ENCODE results near the gene GOLT1A. TPM values are rescaled to one million over a fixed set of nuclear protein-coding genes. Genes with fewer than 3 reads are reported as not detected.

The GOLT1A gene
- total and polyA plus RNA-seq, 2 of the 8 experiments (the other 6 are each of a cell fraction or from before 2014, with no cell fraction given), result 7.5 to 8.5 TPM

DNA sequence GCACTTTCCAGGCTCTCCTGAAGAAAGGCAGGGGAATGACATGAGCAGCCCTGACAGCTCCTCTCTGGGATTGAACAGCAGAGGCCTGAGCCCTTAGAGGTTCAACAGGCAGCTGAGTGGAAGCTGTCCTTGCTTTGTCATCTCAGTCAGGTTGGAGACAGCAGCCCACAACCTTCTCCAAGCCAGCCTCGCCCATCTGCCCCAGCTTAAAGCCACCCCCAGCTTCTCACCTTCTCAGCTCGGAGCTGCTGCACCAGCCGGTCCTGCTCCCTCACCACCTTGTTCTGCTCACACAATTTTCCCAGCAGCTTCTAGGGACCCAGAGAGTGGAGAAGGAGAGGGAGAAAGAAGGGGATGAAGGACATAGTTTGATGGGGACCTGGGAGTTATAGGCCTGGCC lies 35.2 kb upstream of the GOLT1A start (continued):
- TF ChIP-seq, protein P1, sequence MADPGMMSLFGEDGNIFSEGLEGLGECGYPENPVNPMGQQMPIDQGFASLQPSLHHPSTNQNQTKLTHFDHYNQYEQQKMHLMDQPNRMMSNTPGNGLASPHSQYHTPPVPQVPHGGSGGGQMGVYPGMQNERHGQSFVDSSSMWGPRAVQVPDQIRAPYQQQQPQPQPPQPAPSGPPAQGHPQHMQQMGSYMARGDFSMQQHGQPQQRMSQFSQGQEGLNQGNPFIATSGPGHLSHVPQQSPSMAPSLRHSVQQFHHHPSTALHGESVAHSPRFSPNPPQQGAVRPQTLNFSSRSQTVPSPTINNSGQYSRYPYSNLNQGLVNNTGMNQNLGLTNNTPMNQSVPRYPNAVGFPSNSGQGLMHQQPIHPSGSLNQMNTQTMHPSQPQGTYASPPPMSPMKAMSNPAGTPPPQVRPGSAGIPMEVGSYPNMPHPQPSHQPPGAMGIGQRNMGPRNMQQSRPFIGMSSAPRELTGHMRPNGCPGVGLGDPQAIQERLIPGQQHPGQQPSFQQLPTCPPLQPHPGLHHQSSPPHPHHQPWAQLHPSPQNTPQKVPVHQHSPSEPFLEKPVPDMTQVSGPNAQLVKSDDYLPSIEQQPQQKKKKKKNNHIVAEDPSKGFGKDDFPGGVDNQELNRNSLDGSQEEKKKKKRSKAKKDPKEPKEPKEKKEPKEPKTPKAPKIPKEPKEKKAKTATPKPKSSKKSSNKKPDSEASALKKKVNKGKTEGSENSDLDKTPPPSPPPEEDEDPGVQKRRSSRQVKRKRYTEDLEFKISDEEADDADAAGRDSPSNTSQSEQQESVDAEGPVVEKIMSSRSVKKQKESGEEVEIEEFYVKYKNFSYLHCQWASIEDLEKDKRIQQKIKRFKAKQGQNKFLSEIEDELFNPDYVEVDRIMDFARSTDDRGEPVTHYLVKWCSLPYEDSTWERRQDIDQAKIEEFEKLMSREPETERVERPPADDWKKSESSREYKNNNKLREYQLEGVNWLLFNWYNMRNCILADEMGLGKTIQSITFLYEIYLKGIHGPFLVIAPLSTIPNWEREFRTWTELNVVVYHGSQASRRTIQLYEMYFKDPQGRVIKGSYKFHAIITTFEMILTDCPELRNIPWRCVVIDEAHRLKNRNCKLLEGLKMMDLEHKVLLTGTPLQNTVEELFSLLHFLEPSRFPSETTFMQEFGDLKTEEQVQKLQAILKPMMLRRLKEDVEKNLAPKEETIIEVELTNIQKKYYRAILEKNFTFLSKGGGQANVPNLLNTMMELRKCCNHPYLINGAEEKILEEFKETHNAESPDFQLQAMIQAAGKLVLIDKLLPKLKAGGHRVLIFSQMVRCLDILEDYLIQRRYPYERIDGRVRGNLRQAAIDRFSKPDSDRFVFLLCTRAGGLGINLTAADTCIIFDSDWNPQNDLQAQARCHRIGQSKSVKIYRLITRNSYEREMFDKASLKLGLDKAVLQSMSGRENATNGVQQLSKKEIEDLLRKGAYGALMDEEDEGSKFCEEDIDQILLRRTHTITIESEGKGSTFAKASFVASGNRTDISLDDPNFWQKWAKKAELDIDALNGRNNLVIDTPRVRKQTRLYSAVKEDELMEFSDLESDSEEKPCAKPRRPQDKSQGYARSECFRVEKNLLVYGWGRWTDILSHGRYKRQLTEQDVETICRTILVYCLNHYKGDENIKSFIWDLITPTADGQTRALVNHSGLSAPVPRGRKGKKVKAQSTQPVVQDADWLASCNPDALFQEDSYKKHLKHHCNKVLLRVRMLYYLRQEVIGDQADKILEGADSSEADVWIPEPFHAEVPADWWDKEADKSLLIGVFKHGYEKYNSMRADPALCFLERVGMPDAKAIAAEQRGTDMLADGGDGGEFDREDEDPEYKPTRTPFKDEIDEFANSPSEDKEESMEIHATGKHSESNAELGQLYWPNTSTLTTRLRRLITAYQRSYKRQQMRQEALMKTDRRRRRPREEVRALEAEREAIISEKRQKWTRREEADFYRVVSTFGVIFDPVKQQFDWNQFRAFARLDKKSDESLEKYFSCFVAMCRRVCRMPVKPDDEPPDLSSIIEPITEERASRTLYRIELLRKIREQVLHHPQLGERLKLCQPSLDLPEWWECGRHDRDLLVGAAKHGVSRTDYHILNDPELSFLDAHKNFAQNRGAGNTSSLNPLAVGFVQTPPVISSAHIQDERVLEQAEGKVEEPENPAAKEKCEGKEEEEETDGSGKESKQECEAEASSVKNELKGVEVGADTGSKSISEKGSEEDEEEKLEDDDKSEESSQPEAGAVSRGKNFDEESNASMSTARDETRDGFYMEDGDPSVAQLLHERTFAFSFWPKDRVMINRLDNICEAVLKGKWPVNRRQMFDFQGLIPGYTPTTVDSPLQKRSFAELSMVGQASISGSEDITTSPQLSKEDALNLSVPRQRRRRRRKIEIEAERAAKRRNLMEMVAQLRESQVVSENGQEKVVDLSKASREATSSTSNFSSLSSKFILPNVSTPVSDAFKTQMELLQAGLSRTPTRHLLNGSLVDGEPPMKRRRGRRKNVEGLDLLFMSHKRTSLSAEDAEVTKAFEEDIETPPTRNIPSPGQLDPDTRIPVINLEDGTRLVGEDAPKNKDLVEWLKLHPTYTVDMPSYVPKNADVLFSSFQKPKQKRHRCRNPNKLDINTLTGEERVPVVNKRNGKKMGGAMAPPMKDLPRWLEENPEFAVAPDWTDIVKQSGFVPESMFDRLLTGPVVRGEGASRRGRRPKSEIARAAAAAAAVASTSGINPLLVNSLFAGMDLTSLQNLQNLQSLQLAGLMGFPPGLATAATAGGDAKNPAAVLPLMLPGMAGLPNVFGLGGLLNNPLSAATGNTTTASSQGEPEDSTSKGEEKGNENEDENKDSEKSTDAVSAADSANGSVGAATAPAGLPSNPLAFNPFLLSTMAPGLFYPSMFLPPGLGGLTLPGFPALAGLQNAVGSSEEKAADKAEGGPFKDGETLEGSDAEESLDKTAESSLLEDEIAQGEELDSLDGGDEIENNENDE (IDR thresholded peaks at IDR 0.05; ENCODE audit: insufficient replicate concordance, low read length), result no peak
- TF ChIP-seq SAP30 (IDR thresholded peaks at IDR 0.05; ENCODE audit: insufficient read depth, insufficient replicate concordance, low read length) (no peak), NRF1 (IDR thresholded peaks at IDR 0.05; ENCODE audit: low read depth, low read length) (no peak), YY1 (IDR thresholded peaks at IDR 0.05; ENCODE audit: low read depth, low read length) (no peak), SRF (IDR thresholded peaks at IDR 0.05; ENCODE audit: low read depth, low read length) (no peak), TCF12 (IDR thresholded peaks at IDR 0.05; ENCODE audit: low read depth, low read length) (no peak), TAF7 (optimal IDR thresholded peaks at IDR 0.05; ENCODE audit: borderline replicate concordance, low read depth, low read length) (no peak), KDM4A (IDR thresholded peaks at IDR 0.05; ENCODE audit: low read depth, low read length, severe bottlenecking) (no peak), POLR2A (IDR thresholded peaks at IDR 0.05; ENCODE audit: control extremely low read depth in 1 of 2, low read depth in 2 of 2, low read length in 2 of 2) (no peak), PHF8 (conservative IDR thresholded peaks at IDR 0.05; ENCODE audit: low read depth, low read length) (no peak), CREB1 (IDR thresholded peaks at IDR 0.05) (no peak), ZNF274 (IDR thresholded peaks at IDR 0.05; ENCODE audit: borderline replicate concordance, extremely low read depth, low read length) (no peak)
